Measurements from ENCODE around the gene CDC42EP5.

DNA sequence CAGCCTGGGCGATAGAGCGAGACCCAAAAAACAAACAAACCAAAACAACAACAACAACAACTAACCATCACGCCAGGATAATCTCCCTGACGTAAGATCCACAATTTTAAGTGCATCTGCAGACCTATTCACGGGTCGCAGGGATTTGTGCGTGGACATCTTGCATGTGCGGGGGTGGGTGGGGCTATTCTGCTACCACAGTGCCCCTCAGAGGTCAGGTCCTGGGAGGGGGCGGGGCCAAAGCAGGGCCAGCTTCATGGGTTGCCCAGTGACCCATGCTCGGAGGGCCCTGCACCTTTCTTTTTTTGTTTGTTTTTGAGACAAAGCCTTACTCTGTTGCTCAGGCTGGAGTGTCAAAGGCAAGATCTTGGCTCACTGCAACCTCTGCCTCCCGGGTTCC lies 2.6 kb upstream of the CDC42EP5 start:
- TF ChIP-seq POLR2AphosphoS5 (IDR thresholded peaks at IDR 0.05; ENCODE audit: low read depth) (no peak), GABPA (IDR thresholded peaks at IDR 0.05; ENCODE audit: low read depth) (no peak), SPI1 (IDR thresholded peaks at IDR 0.05; ENCODE audit: borderline replicate concordance, low read depth) (no peak)
- TF ChIP-seq, protein P1, sequence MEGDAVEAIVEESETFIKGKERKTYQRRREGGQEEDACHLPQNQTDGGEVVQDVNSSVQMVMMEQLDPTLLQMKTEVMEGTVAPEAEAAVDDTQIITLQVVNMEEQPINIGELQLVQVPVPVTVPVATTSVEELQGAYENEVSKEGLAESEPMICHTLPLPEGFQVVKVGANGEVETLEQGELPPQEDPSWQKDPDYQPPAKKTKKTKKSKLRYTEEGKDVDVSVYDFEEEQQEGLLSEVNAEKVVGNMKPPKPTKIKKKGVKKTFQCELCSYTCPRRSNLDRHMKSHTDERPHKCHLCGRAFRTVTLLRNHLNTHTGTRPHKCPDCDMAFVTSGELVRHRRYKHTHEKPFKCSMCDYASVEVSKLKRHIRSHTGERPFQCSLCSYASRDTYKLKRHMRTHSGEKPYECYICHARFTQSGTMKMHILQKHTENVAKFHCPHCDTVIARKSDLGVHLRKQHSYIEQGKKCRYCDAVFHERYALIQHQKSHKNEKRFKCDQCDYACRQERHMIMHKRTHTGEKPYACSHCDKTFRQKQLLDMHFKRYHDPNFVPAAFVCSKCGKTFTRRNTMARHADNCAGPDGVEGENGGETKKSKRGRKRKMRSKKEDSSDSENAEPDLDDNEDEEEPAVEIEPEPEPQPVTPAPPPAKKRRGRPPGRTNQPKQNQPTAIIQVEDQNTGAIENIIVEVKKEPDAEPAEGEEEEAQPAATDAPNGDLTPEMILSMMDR (IDR thresholded peaks at IDR 0.05; ENCODE audit: insufficient read depth, low read length): no peak

Measured in HL-60 (cell line).